HEK293T (cell line): ENCODE data around the gene RFLNA.

Experiments
- CTCF ChIA-PET: fragments of 350-600 bp; formaldehyde crosslinking; extraction: SDS; loops from one replicate; lab custom pipeline; 2021; ENCODE audit warnings: antibody characterized with exemption, inconsistent platforms; lab: Yijun Ruan, JAX
- POLR2A ChIA-PET: fragments of 350-600 bp; formaldehyde crosslinking; extraction: SDS; loops from one replicate; lab custom pipeline; 2020; ENCODE audit warnings: antibody characterized with exemption, inconsistent platforms; lab: Yijun Ruan, JAX
- DNase-seq: peaks from one replicate; pipeline ENCODE4 v3.0.0; 2012; ENCODE audit warnings: mixed read lengths; ENCODE audit errors: extremely low spot score
- ARNT ChIP-seq: fragments of 450-650 bp; IDR thresholded peaks from 2 replicates; pipeline ENCODE4 v1.6.1; 2017; ENCODE audit warnings: mild to moderate bottlenecking
- BHLHE40 ChIP-seq: fragments of 450-650 bp; IDR thresholded peaks from 2 replicates; pipeline ENCODE4 v1.6.1; 2016; ENCODE audit warnings: mild to moderate bottlenecking, moderate library complexity, borderline replicate concordance
- CTBP1 ChIP-seq: fragments of 450-650 bp; IDR thresholded peaks from 2 replicates; pipeline ENCODE4 v1.6.1; 2016; ENCODE audit warnings: borderline replicate concordance
- ELF4 ChIP-seq: fragments of 450-650 bp; IDR thresholded peaks from 2 replicates; pipeline ENCODE4 v1.6.1; 2017; ENCODE audit warnings: antibody characterized with exemption
- FOXA1 ChIP-seq: fragments of 450-650 bp; IDR thresholded peaks from 2 replicates; pipeline ENCODE4 v1.6.1; 2016; ENCODE audit warnings: mild to moderate bottlenecking
- FOXK2 ChIP-seq: fragments of 450-650 bp; IDR thresholded peaks from 2 replicates; pipeline ENCODE4 v1.6.1; 2016; ENCODE audit warnings: mild to moderate bottlenecking
- FOXM1 ChIP-seq: fragments of 450-650 bp; IDR thresholded peaks from 2 replicates; pipeline ENCODE4 v1.6.1; 2017; ENCODE audit warnings: mild to moderate bottlenecking, borderline replicate concordance
- HDGF ChIP-seq: fragments of 450-650 bp; IDR thresholded peaks from 2 replicates; pipeline ENCODE4 v1.6.1; 2017; ENCODE audit warnings: antibody characterized with exemption, borderline replicate concordance
- L3MBTL2 ChIP-seq: fragments of 450-650 bp; conservative IDR thresholded peaks from 2 replicates; pipeline ENCODE4 v1.6.1; 2016; ENCODE audit warnings: mild to moderate bottlenecking
- LEF1 ChIP-seq: fragments of 450-650 bp; IDR thresholded peaks from 2 replicates; pipeline ENCODE4 v1.6.1; 2017; ENCODE audit warnings: mild to moderate bottlenecking, borderline replicate concordance
- NFRKB ChIP-seq: fragments of 450-650 bp; IDR thresholded peaks from 2 replicates; pipeline ENCODE4 v1.6.1; 2016; ENCODE audit warnings: mild to moderate bottlenecking, moderate library complexity
- SP1 ChIP-seq: fragments of 450-650 bp; IDR thresholded peaks from 2 replicates; pipeline ENCODE4 v1.6.1; 2017
- SUZ12 ChIP-seq: fragments of 450-650 bp; IDR thresholded peaks from 2 replicates; pipeline ENCODE4 v1.6.1; 2016; ENCODE audit warnings: mild to moderate bottlenecking
- TARDBP ChIP-seq: fragments of 450-650 bp; IDR thresholded peaks from 2 replicates; pipeline ENCODE4 v1.6.1; 2016
- ZNF384 ChIP-seq: fragments of 450-650 bp; IDR thresholded peaks from 2 replicates; pipeline ENCODE4 v1.6.1; 2016
- TF ChIP-seq, protein P1 (sequence below): fragments of 450-650 bp; IDR thresholded peaks from 2 replicates; pipeline ENCODE4 v1.6.1; 2016

Gene RFLNA

DNA sequence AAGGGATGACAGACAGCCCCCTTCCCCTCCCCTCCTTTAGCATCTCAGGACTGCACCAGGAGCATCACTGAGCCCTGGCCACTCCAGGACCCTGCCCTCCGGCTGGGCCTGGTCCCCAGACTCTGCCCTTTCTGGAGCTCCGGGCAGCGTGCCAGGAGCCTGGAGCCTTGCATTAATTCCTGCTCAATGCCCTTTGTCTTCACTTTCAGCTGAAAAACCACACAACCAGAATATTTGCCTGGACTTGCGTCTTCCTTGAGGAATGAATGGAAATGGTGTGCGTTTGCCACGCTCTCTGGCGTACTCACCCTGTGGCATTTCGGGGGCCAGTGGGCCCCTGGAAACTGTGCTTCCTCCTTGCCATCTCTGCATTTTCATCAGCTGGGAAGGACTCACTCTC lies 8.5 kb upstream of the RFLNA start:
- DNase-seq, result no peak
- ChIA-PET CTCF (no interaction called here), POLR2A (no interaction called here)
- TF ChIP-seq ARNT (no peak), ZNF384 (no peak), FOXK2 (no peak)

DNA sequence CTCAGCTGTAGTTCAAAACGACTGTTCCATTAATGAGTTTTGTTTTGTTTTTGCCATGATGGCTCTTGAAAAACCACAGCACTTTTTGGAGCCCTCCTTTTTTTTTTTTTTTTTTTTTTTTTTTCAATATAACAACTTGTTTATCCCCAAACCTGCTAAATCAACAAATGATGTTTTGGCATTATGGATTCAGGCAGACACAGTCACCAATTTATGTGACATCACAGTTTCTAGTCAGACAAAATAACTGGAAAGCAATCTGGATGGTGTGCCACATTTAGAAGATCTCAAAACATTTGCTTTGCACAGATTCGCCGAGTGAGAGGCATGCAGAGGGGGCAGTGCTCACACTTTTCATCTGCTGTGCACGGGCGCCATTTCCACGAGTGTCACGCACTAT lies 7.9 kb upstream of the RFLNA start:
- TF ChIP-seq ZNF384, result peak; percentile 47
- TF ChIP-seq L3MBTL2, result no peak
- POLR2A ChIA-PET, result no interaction called here
- CTCF ChIA-PET, result no interaction called here
- DNase-seq, result no peak

DNA sequence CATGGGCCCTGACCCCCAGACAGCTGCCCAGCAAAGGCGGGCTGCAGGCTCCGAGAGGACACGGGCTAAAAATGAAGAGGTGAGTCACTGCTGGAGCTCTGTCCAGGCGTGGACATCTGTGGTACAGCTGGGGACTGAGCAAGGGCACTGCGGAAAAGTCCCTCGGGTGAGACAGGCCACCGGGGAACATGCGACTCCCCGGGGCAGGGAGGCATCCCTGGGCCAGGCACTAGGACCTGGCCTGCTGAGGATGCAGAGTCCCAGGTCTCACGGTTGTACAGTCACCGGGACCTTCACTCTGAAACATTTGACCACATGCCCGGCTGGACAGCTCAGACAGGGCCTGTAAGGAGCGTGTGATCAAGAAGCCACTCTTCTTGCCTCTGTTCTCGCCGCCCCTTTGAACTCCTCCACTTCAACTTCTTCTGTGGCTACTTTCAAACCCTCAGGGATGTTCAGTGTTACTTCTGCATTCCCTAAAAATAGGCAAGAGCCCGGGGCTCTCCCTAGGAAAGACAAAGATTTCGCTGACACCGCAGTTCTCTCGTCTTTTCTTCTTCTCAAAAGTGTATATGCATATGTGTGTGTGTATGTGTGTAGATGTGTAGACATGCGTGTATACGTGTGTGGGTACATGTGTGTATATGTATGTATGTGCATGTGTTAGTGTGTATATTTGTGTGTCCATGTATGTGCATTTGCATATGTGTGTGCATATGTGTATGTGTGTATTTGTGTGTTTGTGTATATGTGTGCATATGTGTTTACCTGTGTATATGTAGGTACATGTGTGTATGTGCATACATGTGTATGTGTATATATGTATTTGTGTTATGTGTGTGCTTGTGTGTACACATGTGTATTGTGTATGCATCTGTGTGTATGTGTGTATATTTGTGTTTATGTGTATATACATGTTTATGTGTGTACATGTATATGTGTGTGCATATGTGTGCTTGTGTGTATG lies 5.0 kb upstream of the RFLNA start:
- ChIA-PET POLR2A (no interaction called here), CTCF (interaction anchor here (1.5 kb wide), 1 partner anchor 17 kb away, joined by 5 read pairs; no protein-coding TSS in a partner anchor)
- DNase-seq, result no peak
- no peak for TF ChIP-seq FOXM1
- TF ChIP-seq, protein P1, sequence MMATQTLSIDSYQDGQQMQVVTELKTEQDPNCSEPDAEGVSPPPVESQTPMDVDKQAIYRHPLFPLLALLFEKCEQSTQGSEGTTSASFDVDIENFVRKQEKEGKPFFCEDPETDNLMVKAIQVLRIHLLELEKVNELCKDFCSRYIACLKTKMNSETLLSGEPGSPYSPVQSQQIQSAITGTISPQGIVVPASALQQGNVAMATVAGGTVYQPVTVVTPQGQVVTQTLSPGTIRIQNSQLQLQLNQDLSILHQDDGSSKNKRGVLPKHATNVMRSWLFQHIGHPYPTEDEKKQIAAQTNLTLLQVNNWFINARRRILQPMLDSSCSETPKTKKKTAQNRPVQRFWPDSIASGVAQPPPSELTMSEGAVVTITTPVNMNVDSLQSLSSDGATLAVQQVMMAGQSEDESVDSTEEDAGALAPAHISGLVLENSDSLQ, result no peak
- no peak for TF ChIP-seq FOXK2
- no peak for TF ChIP-seq HDGF
- TF ChIP-seq LEF1, result no peak

DNA sequence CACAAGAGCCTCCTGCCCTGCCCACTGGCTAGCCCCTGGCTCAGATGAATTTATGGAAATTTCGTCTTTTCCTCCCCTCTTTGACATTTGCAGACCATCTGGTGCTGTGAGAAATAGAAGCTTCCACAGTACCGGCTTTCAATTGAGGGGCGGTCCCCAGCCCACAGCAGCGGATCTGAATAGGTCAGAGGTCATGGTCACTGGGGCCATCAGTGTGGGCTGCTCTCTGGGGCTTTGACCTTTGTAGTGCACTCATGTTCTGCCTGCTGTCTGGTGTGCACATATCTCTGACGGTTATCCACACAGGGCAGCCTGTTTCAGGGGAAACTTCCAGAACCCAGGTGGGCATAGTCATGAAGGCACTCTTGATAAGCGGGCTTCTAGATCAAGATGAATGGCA lies 2.5 kb upstream of the RFLNA start:
- CTCF ChIA-PET, result no interaction called here
- DNase-seq, result no peak
- TF ChIP-seq, protein P1, result no peak
- TF ChIP-seq ZNF384 (no peak), NFRKB (no peak), ELF4 (no peak), HDGF (no peak), ARNT (no peak), TARDBP (no peak), SUZ12 (no peak), FOXA1 (no peak), SP1 (no peak), CTBP1 (no peak), BHLHE40 (no peak), L3MBTL2 (no peak), FOXM1 (no peak), FOXK2 (no peak), LEF1 (no peak)
- POLR2A ChIA-PET, result no interaction called here

DNA sequence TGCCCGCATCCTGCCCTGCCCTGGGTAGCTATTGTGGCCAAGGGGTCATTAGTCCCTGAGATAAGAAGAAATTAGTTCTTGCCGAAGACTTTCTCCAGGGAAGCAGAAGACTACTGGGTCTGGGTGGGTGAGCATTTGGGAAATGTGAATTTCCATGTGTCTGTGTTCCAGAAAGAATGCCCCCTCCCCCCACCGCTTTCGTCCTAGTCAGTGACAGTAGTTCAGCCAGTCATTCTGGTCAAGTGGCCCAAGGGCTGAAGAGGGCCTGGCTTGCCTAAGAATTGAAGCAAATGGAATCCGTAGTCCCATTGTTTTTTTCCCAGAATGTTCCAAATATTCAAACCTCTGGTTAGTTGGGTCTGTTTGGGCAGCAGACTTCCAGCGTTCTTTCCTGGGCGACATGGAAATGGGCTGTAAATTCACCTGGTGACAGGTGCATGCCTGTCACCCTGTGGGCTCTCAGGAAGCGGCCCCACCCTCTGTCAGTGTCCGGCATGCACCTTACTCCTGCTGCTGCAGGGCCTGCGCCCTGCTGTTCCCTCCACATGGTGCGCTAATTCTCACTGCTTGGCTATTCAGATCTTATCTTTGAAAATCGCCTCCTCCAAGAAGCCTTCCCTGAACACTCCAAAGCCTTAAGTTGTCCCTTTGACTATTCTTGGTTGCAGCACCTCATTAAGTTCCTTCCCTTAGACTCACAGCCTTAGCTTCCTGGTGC lies 1.4 kb upstream of the RFLNA start:
- no peak for DNase-seq
- ChIA-PET POLR2A (no interaction called here), CTCF (no interaction called here)
- TF ChIP-seq L3MBTL2, result no peak
- TF ChIP-seq ARNT, result no peak
- no peak for TF ChIP-seq FOXM1
- no peak for TF ChIP-seq SP1
- TF ChIP-seq NFRKB, result no peak
- TF ChIP-seq HDGF, result no peak
- no peak for TF ChIP-seq BHLHE40
- TF ChIP-seq FOXA1, result no peak
- no peak for TF ChIP-seq CTBP1
- no peak for TF ChIP-seq ZNF384
- TF ChIP-seq SUZ12, result no peak
- TF ChIP-seq ELF4, result no peak
- no peak for TF ChIP-seq FOXK2
- TF ChIP-seq TARDBP, result no peak

DNA sequence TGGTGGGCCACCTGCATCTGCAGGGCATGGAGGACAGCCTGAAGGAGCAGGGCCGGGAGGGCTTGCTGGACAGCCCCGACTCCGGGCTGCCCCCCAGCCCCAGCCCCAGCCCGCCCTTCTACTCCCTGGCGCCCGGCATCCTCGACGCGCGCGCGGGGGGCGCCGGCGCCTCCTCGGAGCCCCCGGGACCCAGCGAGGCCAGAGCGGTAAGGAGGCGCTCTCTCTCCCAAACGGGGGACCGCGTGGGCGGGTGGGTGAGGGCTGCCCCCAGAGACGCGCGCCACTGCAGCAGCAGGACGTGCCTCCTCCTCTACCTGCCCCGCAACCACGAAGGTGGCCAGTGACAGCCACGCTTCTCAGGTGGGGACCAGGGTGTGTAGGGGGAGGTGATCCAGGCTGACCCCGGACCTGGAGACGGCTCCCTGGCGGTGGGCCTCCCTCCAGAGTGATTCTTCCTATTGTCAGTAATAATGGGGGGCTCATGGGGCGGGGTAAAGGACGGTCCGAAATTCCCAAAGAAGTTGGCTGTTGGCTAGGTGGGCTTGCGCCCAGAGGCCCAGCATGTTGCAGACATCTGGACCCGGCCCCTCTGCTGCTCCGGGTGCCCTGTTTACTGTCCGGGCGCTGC lies 652 bp downstream of the RFLNA start:
- POLR2A ChIA-PET, result no interaction called here
- DNase-seq, result no peak
- TF ChIP-seq FOXK2, result no peak
- TF ChIP-seq NFRKB, result no peak
- no peak for TF ChIP-seq ZNF384
- no peak for TF ChIP-seq FOXM1
- TF ChIP-seq, protein P1, result no peak
- no peak for TF ChIP-seq SP1
- TF ChIP-seq TARDBP, result no peak
- TF ChIP-seq ARNT, result no peak
- TF ChIP-seq HDGF, result no peak
- TF ChIP-seq ELF4, result no peak
- TF ChIP-seq CTBP1, result no peak
- TF ChIP-seq BHLHE40, result no peak
- no peak for TF ChIP-seq L3MBTL2
- TF ChIP-seq FOXA1, result no peak
- TF ChIP-seq SUZ12, result no peak
- no peak for TF ChIP-seq LEF1
- CTCF ChIA-PET, result no interaction called here
